Suprapubic skin (tissue), 4 donors: ENCODE measurements around the gene COPG2.

Experiments used
- CTCF ChIP-seq, 2 donors: fragments of 200-600 bp in 1 of 2; fragments of 450-650 bp in 1 of 2; sonication (generic) in 1 of 2; IDR thresholded peaks; one replicate each; pipeline ENCODE4 v1.5.1; 2016 to 2019; ENCODE audit warnings: antibody characterized with exemption in 2 of 2, mild to moderate bottlenecking in 1 of 2, moderate library complexity in 1 of 2
- EP300 ChIP-seq: sonication (generic); formaldehyde crosslinking; IDR thresholded peaks from one replicate; pipeline ENCODE4 v1.6.1; 2017; ENCODE audit warnings: antibody characterized with exemption
- POLR2A ChIP-seq, 2 donors: fragments of 450-650 bp; IDR thresholded peaks; one replicate each; pipeline ENCODE4 v1.6.1; 2017; ENCODE audit warnings: antibody characterized with exemption in 2 of 2, mild to moderate bottlenecking in 2 of 2, moderate library complexity in 2 of 2
- POLR2AphosphoS5 ChIP-seq, 3 donors: sonication (generic); formaldehyde crosslinking; IDR thresholded peaks; one replicate each; pipeline ENCODE4 v1.6.1; 2017; ENCODE audit warnings: antibody characterized with exemption in 3 of 3

GRCh38 chr7:130490888-130491804 is 177.4 kb downstream of the COPG2 start:
- TF ChIP-seq CTCF (IDR thresholded peaks at IDR 0.05): peak; percentile 30 to 74
- no peak for TF ChIP-seq POLR2AphosphoS5 (IDR thresholded peaks at IDR 0.05)
- TF ChIP-seq EP300: no peak
- TF ChIP-seq POLR2A (IDR thresholded peaks at IDR 0.05): no peak
